Activated CD4-positive, alpha-beta T cell treated with anti-CD3 and anti-CD28 coated beads, Interleukin-2, amount 10 ng/mL, durations not matched to agents 7 days and 5 days (primary cell): ENCODE results near the gene CAPN10. TPM values are rescaled to one million over a fixed set of nuclear protein-coding genes. Genes with fewer than 3 reads are reported as not detected.

Source experiments
- CTCF ChIA-PET: fragments of 350-600 bp; sonication (Branson Sonifier 250); formaldehyde crosslinking; loops from one replicate; lab custom pipeline; 2021; ENCODE audit warnings: antibody characterized with exemption; lab: Charles Lee
- POLR2A ChIA-PET: fragments of 350-600 bp; sonication (Branson Sonifier 250); formaldehyde crosslinking; loops from one replicate; lab custom pipeline; 2021; ENCODE audit warnings: antibody characterized with exemption; lab: Charles Lee
- DNase-seq: peaks from one replicate; pipeline ENCODE4 v3.0.0-alpha.2; 2020
- H3K27ac Mint-ChIP-seq: one replicate; pipeline ENCODE4 v1.8.0; 2021; ENCODE audit warnings: mild to moderate bottlenecking, moderate library complexity, mixed read lengths
- H3K27me3 Mint-ChIP-seq: one replicate; pipeline ENCODE4 v1.8.0; 2021; ENCODE audit warnings: mixed read lengths
- H3K36me3 Mint-ChIP-seq: one replicate; pipeline ENCODE4 v1.8.0; 2021; ENCODE audit warnings: low read depth, mixed read lengths
- H3K4me1 Mint-ChIP-seq: one replicate; pipeline ENCODE4 v1.8.0; 2021; ENCODE audit warnings: mixed read lengths
- H3K4me3 Mint-ChIP-seq: one replicate; pipeline ENCODE4 v1.8.0; 2021; ENCODE audit warnings: mild to moderate bottlenecking, moderate library complexity, mixed read lengths
- H3K9me3 Mint-ChIP-seq: one replicate; pipeline ENCODE4 v1.8.0; 2021; ENCODE audit warnings: mixed read lengths
- total RNA-seq, 2 experiments: library from RNA; stranded (reverse); gene quantifications; one replicate each; pipeline ENCODE4 v1.2.3, GENCODE V29; 2021

Gene CAPN10
- total RNA-seq, 2 experiments from 2014 or later = 40.5 to 58.6 TPM

DNA sequence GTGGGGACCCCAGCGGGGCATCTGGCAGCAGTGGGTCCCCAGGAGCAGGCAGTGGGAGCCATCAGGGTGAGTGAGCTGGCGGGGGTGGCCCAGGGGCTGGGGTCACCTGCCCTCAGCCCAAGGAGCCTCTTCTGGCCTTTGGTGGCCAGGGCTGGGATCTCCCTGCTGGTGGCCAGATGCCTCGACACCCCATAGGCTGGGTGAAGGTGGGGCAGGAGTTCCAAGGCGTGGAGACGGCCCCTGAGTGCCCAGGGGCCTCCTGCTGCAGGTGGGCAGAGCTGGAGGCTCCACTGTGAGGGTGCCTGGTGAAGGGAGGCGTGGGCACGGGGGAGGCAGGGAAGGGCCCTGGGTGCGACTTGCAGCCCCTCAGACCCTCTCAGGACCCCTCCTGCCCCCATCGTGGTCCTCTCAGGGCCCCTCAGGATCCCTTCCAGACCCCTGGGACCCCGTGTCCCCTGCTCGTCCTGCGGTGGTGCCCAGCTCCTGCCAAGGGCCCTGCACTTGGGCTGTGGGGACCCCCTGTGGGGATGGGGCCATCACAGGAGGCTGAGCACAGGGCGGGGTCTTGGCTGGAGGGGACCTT is 33.7 kb downstream of the CAPN10 start:
- Mint-ChIP-seq H3K9me3 (peaks cover 10% of the 10 kb centered on the region), H3K4me3 (no peak overlapping the region), H3K4me1 (peaks cover 57% of the 10 kb centered on the region), H3K27me3 (no peaks in the 10 kb centered on the region), H3K36me3 (peaks cover 22% of the 10 kb centered on the region), H3K27ac (no peak overlapping the region)
- no peak for DNase-seq
- CTCF ChIA-PET = interaction anchor here (5.2 kb wide), 1 partner anchor 54 kb away, joined by 29 read pairs; no protein-coding TSS in a partner anchor
- POLR2A ChIA-PET = no interaction called here

DNA sequence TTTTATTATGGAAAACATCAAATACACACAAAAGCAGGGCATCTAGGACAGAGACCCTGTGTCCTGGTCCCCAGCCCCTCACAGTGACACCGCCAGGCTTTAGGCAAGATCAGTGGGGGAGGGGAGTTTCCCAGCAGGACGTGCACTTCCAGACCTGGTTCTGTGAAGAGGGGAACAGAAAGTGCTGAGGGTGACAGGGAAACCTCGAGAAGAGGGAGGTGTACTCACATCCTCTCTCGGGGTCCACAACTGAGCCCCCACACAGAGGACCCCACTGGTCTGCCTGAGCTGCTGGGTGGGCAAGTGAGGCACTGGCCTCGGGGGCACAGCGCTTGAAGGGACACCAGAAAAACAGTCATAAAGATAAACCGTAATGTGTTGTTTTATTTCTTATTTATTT is 34.3 kb downstream of the CAPN10 start:
- CTCF ChIA-PET = interaction anchor here (0.6 to 5.2 kb wide), 3 partner anchors 34 to 54 kb away, joined by 3 to 29 read pairs (median 3); no protein-coding TSS in a partner anchor
- H3K27me3 Mint-ChIP-seq = no peaks in the 10 kb centered on the region
- H3K27ac Mint-ChIP-seq = peak overlapping the region; percentile 96
- peaks cover 61% of the 10 kb centered on the region for H3K4me1 Mint-ChIP-seq
- no peak for DNase-seq
- H3K4me3 Mint-ChIP-seq = no peak overlapping the region
- H3K36me3 Mint-ChIP-seq = peaks cover 22% of the 10 kb centered on the region
- POLR2A ChIA-PET = no interaction called here
- peaks cover 10% of the 10 kb centered on the region for H3K9me3 Mint-ChIP-seq

DNA sequence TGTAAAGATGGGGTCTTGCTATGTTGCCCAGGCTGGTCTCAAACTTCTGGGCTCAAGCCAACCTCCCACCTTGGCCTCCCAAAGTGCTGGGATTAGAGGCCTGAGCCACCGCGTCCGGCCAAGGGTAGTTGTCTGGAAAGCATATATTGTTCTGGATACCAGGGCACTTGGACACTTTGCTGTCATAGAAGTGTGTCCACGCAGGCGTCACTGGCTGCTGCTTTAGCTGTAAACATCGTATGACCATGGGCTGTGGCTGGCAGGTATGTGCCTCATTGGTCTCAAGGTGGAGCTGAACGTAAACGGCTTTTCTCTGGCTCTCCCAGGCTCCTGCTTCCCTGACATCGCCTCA is 35.5 kb downstream of the CAPN10 start:
- Mint-ChIP-seq H3K36me3 (peaks cover 19% of the 10 kb centered on the region), H3K4me3 (no peak overlapping the region), H3K4me1 (peaks cover 69% of the 10 kb centered on the region), H3K9me3 (peaks cover 8% of the 10 kb centered on the region), H3K27me3 (no peaks in the 10 kb centered on the region), H3K27ac (peak overlapping the region; percentile 96)
- POLR2A ChIA-PET = no interaction called here
- DNase-seq = no peak
- CTCF ChIA-PET = interaction anchor here (0.8 to 5.2 kb wide), 3 partner anchors 9 to 56 kb away, joined by 3 to 29 read pairs (median 3); no protein-coding TSS in a partner anchor

DNA sequence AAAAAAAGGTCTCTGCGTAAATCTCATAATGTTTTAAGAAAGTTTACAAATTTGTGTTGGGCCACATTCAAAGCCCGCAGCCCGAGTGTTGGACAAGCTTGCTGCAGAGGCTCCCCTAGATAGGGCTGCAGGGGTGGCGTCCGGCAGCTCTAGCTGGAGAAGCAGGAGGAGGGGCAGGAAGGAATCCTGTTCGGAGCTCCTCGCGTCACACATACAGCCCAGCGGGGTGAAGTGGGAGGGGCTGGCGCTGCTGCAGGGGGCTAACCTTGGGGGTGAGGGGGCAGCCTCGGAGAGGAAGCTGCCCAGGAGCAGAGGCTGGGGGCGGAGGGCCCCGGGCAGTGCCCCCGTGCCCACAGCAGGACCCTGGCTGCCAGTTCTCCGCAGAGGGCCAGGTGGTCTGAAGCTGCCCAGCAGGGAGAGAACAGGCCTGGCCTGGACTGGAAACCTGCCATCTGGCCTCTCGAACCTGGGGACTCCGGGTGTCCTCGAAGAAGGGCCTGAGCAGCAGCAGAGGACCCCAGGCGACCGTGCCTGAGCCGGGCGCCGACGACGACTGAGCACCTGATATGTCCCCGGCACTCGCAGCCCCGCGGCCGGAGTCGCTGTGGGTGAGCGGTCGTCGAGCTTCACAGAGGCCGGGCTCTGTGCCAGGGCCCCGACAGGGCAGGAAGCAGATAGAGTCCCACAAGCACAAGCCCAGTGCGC is 36.1 kb downstream of the CAPN10 start:
- DNase-seq = peak; percentile 53
- H3K27me3 Mint-ChIP-seq = no peaks in the 10 kb centered on the region
- H3K4me3 Mint-ChIP-seq = no peak overlapping the region
- H3K27ac Mint-ChIP-seq = peak overlapping the region; percentile 96
- ChIA-PET CTCF (interaction anchor here (5.2 kb wide), 1 partner anchor 56 kb away, joined by 29 read pairs; no protein-coding TSS in a partner anchor), POLR2A (no interaction called here)
- H3K9me3 Mint-ChIP-seq = peaks cover 6% of the 10 kb centered on the region
- H3K4me1 Mint-ChIP-seq = peaks cover 72% of the 10 kb centered on the region
- peaks cover 18% of the 10 kb centered on the region for H3K36me3 Mint-ChIP-seq

DNA sequence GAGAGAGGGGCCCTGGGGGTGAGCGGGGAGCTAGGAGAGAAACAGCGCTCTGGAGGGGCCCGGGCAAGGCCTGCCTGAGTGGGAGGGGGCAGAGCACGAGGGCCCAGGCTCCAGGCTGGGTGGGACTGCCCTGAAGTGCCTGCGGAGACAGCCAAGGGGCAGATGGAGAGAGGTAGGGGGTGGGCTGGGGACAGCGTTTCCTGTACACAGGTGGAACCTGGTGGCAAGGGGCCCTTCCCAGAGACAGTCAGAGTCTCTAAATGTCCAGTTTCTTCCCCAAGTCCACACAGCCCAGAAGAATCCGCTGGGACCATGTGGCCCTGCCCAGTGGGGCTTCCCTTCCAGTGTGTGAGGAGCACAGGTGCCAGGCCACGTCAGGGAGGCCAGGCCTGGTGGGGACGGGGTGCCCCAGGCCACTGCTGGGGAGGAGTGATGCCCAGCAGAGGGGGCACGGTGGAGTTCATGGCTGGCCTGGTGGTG is 37.0 kb downstream of the CAPN10 start:
- DNase-seq = no peak
- H3K9me3 Mint-ChIP-seq = peaks cover 2% of the 10 kb centered on the region
- H3K4me1 Mint-ChIP-seq = peaks cover 71% of the 10 kb centered on the region
- CTCF ChIA-PET = interaction anchor here (5.2 kb wide), 1 partner anchor 57 kb away, joined by 29 read pairs; no protein-coding TSS in a partner anchor
- POLR2A ChIA-PET = no interaction called here
- no peaks in the 10 kb centered on the region for H3K27me3 Mint-ChIP-seq
- H3K4me3 Mint-ChIP-seq = no peak overlapping the region
- peak overlapping the region; percentile 83 for H3K27ac Mint-ChIP-seq
- peaks cover 13% of the 10 kb centered on the region for H3K36me3 Mint-ChIP-seq

DNA sequence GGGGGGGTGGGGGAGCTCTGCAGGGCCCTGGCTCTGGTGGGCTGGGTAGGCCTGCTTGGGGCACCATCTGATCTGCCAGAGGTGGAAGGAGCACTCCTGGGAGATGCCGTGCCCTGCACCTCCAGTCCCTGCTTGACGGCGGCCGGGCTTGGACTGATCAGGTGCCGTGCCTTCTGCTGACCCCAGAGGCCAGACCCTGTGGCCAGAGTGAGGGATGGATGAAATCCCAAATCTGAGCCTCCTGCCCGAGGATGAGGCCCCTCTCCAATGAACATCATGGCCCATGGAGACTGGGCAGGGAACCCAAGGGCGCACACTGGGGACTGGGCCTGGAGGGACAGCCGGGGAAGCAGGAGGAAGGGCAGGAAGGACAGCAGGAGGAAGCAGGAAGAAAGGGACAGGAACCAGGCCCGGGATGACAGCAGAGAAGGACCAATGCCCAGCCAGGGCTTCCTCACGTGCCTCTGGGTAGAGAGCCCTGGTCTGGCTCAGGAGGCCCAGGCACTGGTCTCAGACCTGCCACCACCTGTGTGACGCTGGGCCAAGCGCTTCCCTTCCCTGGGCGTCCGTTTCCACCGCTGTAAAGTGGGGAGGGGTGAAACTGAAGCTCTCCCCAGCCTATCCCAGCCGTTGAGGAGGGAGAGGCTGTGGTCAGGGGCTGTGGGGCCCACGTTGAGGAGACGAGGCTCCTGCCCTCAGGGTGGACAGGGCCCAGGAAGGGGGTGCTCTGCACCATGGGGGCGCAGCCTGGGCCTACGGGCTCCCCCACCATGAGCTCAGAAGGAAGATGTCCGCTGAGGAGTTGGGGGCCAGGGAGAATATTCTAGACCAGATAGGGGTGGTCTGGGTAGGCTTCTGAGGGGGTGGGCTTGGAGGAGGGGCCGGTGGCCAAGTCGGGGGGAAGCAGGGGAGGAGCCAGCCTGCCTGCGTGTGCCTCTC is 37.7 kb downstream of the CAPN10 start:
- CTCF ChIA-PET = interaction anchor here (1.5 to 1.9 kb wide), 2 partner anchors 31 to 58 kb away, joined by 4 to 7 read pairs; no protein-coding TSS in a partner anchor
- peak overlapping the region; percentile 87 for H3K27ac Mint-ChIP-seq
- DNase-seq = no peak
- H3K4me3 Mint-ChIP-seq = no peak overlapping the region
- H3K9me3 Mint-ChIP-seq = no peaks in the 10 kb centered on the region
- POLR2A ChIA-PET = interaction anchor here (0.8 kb wide), 1 partner anchor 37 kb away, joined by 3 read pairs; the partner anchor contains the start of gene CAPN10
- no peaks in the 10 kb centered on the region for H3K27me3 Mint-ChIP-seq
- H3K36me3 Mint-ChIP-seq = peaks cover 7% of the 10 kb centered on the region
- H3K4me1 Mint-ChIP-seq = peaks cover 65% of the 10 kb centered on the region

DNA sequence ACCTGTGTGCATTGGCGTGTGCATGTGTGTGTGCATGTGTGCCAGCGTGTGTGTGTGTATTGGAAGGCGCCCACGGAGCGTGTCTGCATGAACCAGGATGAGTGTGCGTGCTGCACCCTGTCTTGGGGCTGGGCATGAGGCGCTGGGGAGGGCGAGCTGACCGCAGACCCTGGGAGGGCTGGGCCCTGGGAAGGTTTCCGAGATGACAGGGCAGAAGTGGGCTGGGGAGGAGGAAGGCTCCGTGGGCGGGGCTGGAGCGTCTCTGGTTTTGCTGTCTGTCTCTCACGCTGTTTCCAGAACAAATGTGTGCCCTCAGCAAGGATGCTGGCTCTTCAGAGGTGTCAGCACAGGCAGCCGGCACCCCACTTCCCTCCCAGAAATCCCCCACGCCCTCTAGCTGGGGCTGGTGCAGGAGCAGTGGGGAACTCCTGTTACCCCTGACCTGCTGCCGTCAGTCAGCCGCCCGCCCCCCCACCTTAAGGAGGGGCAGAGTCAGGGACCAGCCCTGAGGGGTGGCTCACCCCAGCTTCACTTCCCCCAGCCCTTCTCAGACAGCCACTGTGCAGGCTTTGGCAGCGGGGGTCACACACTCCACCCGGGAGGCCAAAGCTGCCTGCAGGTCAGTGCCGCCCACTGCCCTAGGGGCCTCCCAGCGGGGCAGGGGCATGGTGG is 38.6 kb downstream of the CAPN10 start, which contains the start of gene GPR35:
GPR35 (plus strand) TSS at position 531 of the 672 bp plus-strand sequence. CDS start 4,473 bp downstream, outside the sequence.
- peaks cover 3% of the 10 kb centered on the region for H3K36me3 Mint-ChIP-seq
- H3K9me3 Mint-ChIP-seq = no peaks in the 10 kb centered on the region
- ChIA-PET CTCF (interaction anchor here (0.9 to 1.9 kb wide), 3 partner anchors 12 to 59 kb away, joined by 4 to 7 read pairs (median 4); no protein-coding TSS in a partner anchor), POLR2A (interaction anchor here (0.8 kb wide), 1 partner anchor 38 kb away, joined by 3 read pairs; the partner anchor contains the start of gene CAPN10)
- no peaks in the 10 kb centered on the region for H3K27me3 Mint-ChIP-seq
- peak within 1 kb of the TSS; percentile 54 for H3K4me3 Mint-ChIP-seq
- peak within 1 kb of the TSS; percentile 87 for H3K27ac Mint-ChIP-seq
- peaks cover 59% of the 10 kb centered on the region for H3K4me1 Mint-ChIP-seq
- peak; percentile 77 for DNase-seq

DNA sequence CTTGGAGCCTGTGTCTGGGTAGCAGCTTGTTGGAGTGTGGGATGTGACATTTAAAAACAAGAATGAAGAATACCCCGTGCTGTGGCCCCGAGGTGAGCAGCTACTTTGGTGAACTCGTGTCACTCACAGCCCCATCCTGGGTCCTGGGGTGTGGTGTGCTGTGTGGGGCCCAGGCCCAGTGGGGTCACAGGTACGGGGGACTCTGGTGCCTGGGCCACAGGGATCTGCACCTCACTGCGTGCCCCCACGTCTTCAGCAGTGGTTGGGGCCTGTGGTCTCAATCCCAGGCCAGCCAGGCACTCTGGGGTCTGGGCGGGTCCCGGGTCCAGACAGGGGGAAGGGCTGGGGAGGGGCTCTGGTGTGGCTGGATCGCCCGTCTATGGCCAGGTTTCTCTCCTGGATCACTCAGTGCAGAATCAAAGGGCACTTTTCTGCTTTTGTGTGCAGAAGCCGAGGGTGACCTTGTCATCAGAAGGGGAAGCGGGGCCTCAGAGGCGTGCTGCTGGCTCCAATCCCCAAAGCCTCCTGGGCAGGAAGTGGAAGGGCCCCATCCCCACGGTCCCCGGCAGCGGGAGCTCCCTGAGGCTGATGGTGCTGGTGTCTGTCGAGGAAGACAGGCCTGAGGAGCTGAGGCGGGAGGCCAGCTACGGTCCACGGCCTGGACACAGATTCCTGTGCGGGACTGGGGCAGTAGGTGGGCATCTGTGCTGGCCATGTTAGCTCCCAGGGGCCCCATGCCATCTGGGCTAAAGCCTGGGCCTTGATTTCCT is 40.2 kb downstream of the CAPN10 start:
- H3K4me3 Mint-ChIP-seq = no peak overlapping the region
- DNase-seq = peak; percentile 27
- ChIA-PET POLR2A (no interaction called here), CTCF (interaction anchor here (0.9 to 1.9 kb wide), 2 partner anchors 29 to 31 kb away, joined by 4 read pairs; no protein-coding TSS in a partner anchor)
- H3K9me3 Mint-ChIP-seq = no peaks in the 10 kb centered on the region
- peaks cover 47% of the 10 kb centered on the region for H3K4me1 Mint-ChIP-seq
- H3K36me3 Mint-ChIP-seq = no peaks in the 10 kb centered on the region
- H3K27me3 Mint-ChIP-seq = no peaks in the 10 kb centered on the region
- H3K27ac Mint-ChIP-seq = peak overlapping the region; percentile 85

DNA sequence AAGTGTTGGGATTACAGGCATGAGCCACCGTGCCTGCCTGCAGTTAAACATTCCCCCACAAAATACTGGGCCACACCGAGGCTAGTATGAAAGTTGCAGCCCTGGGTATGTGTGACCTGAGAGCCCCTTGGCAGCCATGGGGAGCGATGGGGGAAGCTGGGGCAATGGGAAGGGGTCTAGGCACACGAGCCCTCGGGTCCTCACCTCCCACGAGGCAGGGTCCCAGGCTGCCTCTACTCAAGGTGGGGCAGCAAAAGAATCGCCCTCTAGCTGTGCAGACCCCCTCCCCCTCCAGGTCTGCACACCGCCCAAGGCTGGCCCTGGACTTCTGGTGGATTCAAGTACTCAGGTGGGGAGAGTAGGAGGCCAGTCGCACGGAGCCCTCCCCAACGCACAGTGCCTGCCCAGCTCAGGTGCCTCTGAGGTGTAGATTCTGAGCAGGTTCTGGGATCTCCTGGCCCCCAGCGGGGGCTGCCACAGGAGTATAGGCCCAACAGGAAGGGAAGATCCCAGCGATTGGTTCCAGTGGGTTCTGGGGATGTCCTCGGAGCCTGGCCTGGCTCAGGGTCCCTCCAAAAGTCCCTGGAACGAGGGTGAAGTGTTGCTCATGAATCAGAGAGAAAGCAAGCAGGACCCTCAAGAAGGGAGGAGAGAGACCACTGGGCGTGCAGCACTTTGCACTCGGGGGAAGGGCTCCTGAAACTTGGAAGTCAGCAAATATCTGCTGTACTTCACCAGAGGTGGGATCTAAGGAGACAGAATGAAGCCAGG is 41.4 kb downstream of the CAPN10 start:
- H3K27ac Mint-ChIP-seq = no peak overlapping the region
- CTCF ChIA-PET = no interaction called here
- peaks cover under 1% of the 10 kb centered on the region for H3K9me3 Mint-ChIP-seq
- POLR2A ChIA-PET = no interaction called here
- no peak overlapping the region for H3K4me3 Mint-ChIP-seq
- peaks cover under 1% of the 10 kb centered on the region for H3K36me3 Mint-ChIP-seq
- H3K4me1 Mint-ChIP-seq = peaks cover 37% of the 10 kb centered on the region
- H3K27me3 Mint-ChIP-seq = no peaks in the 10 kb centered on the region
- DNase-seq = no peak

DNA sequence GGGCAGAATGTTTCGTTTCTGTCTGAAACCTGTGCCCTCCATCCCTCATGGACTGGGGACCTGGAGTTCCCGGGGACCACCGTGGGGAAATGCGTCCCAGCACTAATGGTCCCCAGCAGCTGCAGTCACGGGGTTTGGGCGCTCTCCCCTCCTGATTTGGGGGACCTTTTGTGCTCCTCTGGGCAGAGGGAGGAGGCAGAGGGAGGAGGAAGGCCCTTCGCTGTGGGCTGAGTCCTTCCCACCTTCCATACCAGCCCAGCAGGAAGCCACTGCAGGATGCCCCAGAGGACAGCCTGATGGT is 41.9 kb downstream of the CAPN10 start:
- peaks cover 5% of the 10 kb centered on the region for H3K36me3 Mint-ChIP-seq
- no peak overlapping the region for H3K27ac Mint-ChIP-seq
- no peak overlapping the region for H3K4me3 Mint-ChIP-seq
- CTCF ChIA-PET = interaction anchor here (1.4 kb wide), 1 partner anchor 63 kb away, joined by 5 read pairs; no protein-coding TSS in a partner anchor
- POLR2A ChIA-PET = no interaction called here
- H3K27me3 Mint-ChIP-seq = no peaks in the 10 kb centered on the region
- peaks cover 6% of the 10 kb centered on the region for H3K9me3 Mint-ChIP-seq
- no peak for DNase-seq
- H3K4me1 Mint-ChIP-seq = peaks cover 31% of the 10 kb centered on the region
